SK-N-SH treated with all-trans-retinoic acid at 6 μM for 48 hours (cell line): ENCODE results near the gene SF3B5.

Source experiments
- ARNTL ChIP-seq: fragments of 450-650 bp; formaldehyde crosslinking; IDR thresholded peaks from 2 replicates; pipeline ENCODE4 v1.5.0; 2020; ENCODE audit warnings: low read depth, mild to moderate bottlenecking, moderate library complexity, borderline replicate concordance
- OSR1 ChIP-seq: fragments of 250-450 bp; sonication (Bioruptor Pico); IDR thresholded peaks from 2 replicates; pipeline ENCODE4 v1.8.0; 2022; ENCODE audit warnings: moderate library complexity, mild to moderate bottlenecking, inconsistent platforms
- TF ChIP-seq, protein P1 (sequence below): fragments of 250-450 bp; sonication (Bioruptor Pico); IDR thresholded peaks from 2 replicates; pipeline ENCODE4 v1.8.0; 2020; ENCODE audit warnings: mild to moderate bottlenecking, moderate library complexity, borderline replicate concordance

DNA sequence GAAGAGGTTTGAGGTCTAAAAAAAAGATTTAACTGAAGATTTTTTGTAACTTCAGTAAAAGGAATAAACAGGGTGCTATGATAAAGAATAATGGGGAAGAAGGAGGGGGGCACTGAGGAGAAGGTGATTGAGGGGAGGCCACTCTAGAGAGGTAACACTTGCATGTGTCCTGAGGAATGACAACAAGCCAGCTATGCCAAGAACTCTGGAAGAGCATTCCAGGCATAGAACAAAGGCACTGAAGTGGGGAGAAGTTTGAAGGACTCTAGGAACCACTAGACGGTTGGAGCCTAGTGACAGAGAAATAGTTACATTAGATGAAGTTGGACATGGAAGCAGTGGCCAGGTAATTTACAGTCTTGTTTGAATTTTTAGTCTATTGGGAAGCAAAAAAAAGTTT, 10.8 kb upstream of the SF3B5 start:
- no peak for TF ChIP-seq OSR1 (CRISPR knock-in tag)
- TF ChIP-seq, protein P1, sequence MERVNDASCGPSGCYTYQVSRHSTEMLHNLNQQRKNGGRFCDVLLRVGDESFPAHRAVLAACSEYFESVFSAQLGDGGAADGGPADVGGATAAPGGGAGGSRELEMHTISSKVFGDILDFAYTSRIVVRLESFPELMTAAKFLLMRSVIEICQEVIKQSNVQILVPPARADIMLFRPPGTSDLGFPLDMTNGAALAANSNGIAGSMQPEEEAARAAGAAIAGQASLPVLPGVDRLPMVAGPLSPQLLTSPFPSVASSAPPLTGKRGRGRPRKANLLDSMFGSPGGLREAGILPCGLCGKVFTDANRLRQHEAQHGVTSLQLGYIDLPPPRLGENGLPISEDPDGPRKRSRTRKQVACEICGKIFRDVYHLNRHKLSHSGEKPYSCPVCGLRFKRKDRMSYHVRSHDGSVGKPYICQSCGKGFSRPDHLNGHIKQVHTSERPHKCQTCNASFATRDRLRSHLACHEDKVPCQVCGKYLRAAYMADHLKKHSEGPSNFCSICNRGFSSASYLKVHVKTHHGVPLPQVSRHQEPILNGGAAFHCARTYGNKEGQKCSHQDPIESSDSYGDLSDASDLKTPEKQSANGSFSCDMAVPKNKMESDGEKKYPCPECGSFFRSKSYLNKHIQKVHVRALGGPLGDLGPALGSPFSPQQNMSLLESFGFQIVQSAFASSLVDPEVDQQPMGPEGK (CRISPR knock-in tag), result no peak
- no peak for TF ChIP-seq ARNTL
